ENCODE data around the gene MALAT1.

The MALAT1 gene

DNA sequence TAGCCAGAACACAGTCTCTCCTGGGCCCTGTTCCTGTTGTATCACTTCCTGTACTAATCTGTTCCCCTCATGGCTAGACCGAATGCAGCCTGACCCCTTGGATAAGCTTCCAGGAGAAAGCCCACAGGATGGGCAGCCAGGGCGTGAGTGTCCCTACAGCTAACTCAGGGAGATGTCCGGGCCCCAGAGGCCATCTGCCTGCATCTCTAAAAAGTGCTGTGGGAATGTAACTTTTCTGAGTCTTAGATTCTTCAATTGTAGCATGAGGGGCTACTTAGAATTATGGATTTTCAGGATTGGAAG lies 7.7 kb upstream of the MALAT1 start:
- Histone ChIP-seq H3K4me1 (ENCODE audit: control insufficient read depth, insufficient read depth, low read length, poor library complexity, severe bottlenecking) (peaks cover under 1% of the 10 kb centered on the region), H3K27ac (ENCODE audit: insufficient read depth, low read length, poor library complexity, severe bottlenecking) (no peak overlapping the region)
- no peak for DNase-seq

DNA sequence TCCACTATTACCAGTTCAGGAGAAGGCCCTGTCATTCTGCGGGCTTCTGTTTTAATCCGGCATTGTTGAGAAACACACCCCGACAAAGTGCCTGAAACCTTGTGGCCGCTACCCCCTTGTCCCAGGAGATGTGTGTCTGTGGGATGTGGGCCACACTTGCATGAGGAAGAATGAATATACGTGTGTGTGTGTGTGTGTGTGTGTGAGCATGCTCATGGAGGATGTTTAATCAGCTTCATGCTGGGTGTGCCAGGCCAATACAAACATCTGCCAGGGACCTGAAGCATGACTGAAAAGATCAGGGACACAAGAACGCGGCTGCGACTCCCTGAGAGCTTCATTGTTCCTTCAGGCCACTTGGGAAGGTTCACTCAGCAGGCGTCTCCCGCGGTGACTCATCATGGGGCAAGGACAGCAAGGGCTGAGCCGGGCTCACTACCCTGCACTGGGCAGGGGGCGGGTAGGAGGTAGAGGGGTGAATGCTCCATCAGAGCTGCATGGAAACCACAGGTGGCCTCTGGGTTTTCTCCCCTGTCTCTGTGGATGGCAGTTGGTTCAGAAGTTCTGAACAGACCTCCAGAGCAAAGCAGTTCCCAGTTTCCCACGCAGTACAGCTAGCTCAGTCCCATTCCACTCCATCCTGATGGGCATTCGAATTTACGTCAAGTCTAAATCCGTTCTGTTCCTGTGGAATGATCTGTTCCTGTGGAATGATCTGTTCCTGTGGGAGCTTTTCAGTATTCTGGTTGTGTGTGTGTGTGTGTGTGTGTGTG lies 7.0 kb upstream of the MALAT1 start:
- Histone ChIP-seq H3K4me3 (ENCODE audit: insufficient read depth, low read depth, low read length, poor library complexity, severe bottlenecking) (no peak overlapping the region), H3K27ac (ENCODE audit: insufficient read depth, low read length, poor library complexity, severe bottlenecking) (no peak overlapping the region), H3K36me3 (ENCODE audit: control insufficient read depth, insufficient read depth, low read length) (no peaks in the 10 kb centered on the region), H3K27me3 (replicated peaks; ENCODE audit: control insufficient read depth, insufficient read depth, low read length, poor library complexity, severe bottlenecking) (no peaks in the 10 kb centered on the region), H3K9me3 (ENCODE audit: control insufficient read depth, low read length) (no peaks in the 10 kb centered on the region), H3K4me1 (ENCODE audit: control insufficient read depth, insufficient read depth, low read length, poor library complexity, severe bottlenecking) (peaks cover 8% of the 10 kb centered on the region)
- DNase-seq = no peak

More for the DNA sequence above, 7.7 kb upstream of the MALAT1 start:
- Histone ChIP-seq H3K27me3 (replicated peaks; ENCODE audit: control insufficient read depth, insufficient read depth, low read length, poor library complexity, severe bottlenecking) (no peaks in the 10 kb centered on the region), H3K9me3 (ENCODE audit: control insufficient read depth, low read length) (no peaks in the 10 kb centered on the region), H3K36me3 (ENCODE audit: control insufficient read depth, insufficient read depth, low read length) (no peaks in the 10 kb centered on the region), H3K4me3 (ENCODE audit: insufficient read depth, low read depth, low read length, poor library complexity, severe bottlenecking) (no peak overlapping the region)

DNA sequence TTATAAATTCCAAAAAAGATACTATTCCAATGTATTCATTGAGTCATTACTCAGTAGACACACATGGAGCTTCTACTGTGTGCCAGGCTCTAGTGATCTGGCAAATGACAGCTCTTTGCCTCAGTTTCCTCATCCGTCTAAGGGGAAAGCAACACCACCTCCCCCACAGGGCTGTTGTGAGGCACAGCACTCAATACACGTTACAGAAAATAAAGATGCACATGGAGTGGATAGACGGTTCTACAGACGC lies 6.5 kb upstream of the MALAT1 start:
- Histone ChIP-seq H3K27me3 (replicated peaks; ENCODE audit: control insufficient read depth, insufficient read depth, low read length, poor library complexity, severe bottlenecking) (no peaks in the 10 kb centered on the region), H3K4me1 (ENCODE audit: control insufficient read depth, insufficient read depth, low read length, poor library complexity, severe bottlenecking) (peaks cover 12% of the 10 kb centered on the region), H3K9me3 (ENCODE audit: control insufficient read depth, low read length) (no peaks in the 10 kb centered on the region), H3K4me3 (ENCODE audit: insufficient read depth, low read depth, low read length, poor library complexity, severe bottlenecking) (no peak overlapping the region), H3K27ac (ENCODE audit: insufficient read depth, low read length, poor library complexity, severe bottlenecking) (no peak overlapping the region), H3K36me3 (ENCODE audit: control insufficient read depth, insufficient read depth, low read length) (no peaks in the 10 kb centered on the region)
- DNase-seq = no peak

DNA sequence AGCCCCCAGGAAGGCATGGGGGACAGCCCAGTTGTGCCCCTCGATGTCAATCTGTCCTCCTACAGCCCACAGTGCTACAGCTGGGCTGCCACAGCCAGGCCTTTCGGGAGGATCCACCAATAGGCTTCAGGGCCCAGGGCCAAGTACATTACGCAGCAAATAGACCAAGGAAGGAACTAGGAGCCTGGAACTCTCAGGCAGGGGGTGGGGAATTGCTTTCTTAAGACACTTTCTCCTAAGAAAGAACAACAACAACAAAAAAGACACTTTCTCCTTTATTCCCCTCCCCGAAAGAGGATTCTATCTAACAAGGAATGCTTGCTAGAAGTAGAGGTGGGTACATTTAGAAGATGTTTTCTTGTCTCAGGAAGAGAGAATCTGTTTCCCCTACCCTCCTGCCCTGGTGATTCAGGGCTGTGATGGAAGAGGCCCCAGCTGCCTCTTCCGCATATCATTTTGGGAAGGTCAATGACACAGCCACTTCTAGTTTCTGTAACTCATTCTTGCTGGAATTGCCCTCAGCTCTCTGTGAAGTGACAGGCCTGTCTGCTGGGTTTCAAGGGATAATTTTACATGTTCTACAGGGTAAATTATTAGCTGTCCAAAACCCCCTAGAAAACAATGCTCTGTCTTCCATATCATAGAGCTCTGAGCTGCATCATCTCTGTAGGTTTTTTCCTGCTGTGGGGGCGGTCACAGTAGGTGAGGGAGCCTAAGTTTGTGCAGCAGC lies 6.0 kb upstream of the MALAT1 start:
- DNase-seq = no peak
- Histone ChIP-seq H3K36me3 (ENCODE audit: control insufficient read depth, insufficient read depth, low read length) (no peaks in the 10 kb centered on the region), H3K4me1 (ENCODE audit: control insufficient read depth, insufficient read depth, low read length, poor library complexity, severe bottlenecking) (peaks cover 12% of the 10 kb centered on the region), H3K4me3 (ENCODE audit: insufficient read depth, low read depth, low read length, poor library complexity, severe bottlenecking) (no peak overlapping the region), H3K27me3 (replicated peaks; ENCODE audit: control insufficient read depth, insufficient read depth, low read length, poor library complexity, severe bottlenecking) (no peaks in the 10 kb centered on the region), H3K27ac (ENCODE audit: insufficient read depth, low read length, poor library complexity, severe bottlenecking) (peak overlapping the region; percentile 6), H3K9me3 (ENCODE audit: control insufficient read depth, low read length) (no peaks in the 10 kb centered on the region)

DNA sequence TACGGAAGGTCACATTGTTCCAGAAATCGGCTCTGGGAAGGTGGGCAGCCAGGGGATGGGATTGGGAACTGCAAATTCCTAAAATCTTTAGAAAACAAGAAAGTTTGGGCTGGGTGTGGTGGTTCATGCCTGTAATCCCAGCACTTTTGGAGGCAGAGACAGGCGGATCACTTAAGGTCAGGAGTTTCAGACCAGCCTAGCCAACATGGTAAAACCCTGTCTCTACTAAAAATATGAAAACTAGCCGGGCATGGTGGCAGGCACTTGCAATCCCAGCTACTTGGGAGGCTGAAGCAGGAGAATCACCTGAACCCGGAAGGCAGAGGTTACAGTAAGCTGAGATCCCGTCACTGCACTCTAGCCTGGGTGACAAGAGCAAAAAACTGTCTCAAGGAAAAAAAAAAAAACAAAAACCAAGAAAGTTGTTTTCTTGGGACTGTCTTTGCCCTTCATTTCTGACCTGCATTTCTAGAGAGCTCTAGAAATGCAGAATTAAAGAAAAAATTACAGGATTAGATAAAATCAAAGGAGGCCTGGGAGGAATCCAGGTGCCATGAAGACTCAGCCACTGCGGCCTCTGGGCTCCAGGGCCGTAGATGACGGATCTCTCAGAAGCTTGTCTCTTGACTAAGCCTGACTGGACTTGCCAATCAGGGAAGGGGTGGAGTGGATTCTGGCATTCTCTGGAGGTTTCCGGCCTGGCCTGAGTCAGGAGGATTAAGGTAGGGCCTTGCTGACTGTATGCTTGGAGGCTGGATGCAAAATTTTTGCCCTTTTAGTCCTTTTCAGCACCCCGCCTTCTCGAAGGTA lies 5.3 kb upstream of the MALAT1 start:
- Histone ChIP-seq H3K36me3 (ENCODE audit: control insufficient read depth, insufficient read depth, low read length) (no peaks in the 10 kb centered on the region), H3K9me3 (ENCODE audit: control insufficient read depth, low read length) (no peaks in the 10 kb centered on the region), H3K27me3 (replicated peaks; ENCODE audit: control insufficient read depth, insufficient read depth, low read length, poor library complexity, severe bottlenecking) (no peaks in the 10 kb centered on the region), H3K4me1 (ENCODE audit: control insufficient read depth, insufficient read depth, low read length, poor library complexity, severe bottlenecking) (peaks cover 12% of the 10 kb centered on the region), H3K27ac (ENCODE audit: insufficient read depth, low read length, poor library complexity, severe bottlenecking) (no peak overlapping the region), H3K4me3 (ENCODE audit: insufficient read depth, low read depth, low read length, poor library complexity, severe bottlenecking) (no peak overlapping the region)
- no peak for DNase-seq

DNA sequence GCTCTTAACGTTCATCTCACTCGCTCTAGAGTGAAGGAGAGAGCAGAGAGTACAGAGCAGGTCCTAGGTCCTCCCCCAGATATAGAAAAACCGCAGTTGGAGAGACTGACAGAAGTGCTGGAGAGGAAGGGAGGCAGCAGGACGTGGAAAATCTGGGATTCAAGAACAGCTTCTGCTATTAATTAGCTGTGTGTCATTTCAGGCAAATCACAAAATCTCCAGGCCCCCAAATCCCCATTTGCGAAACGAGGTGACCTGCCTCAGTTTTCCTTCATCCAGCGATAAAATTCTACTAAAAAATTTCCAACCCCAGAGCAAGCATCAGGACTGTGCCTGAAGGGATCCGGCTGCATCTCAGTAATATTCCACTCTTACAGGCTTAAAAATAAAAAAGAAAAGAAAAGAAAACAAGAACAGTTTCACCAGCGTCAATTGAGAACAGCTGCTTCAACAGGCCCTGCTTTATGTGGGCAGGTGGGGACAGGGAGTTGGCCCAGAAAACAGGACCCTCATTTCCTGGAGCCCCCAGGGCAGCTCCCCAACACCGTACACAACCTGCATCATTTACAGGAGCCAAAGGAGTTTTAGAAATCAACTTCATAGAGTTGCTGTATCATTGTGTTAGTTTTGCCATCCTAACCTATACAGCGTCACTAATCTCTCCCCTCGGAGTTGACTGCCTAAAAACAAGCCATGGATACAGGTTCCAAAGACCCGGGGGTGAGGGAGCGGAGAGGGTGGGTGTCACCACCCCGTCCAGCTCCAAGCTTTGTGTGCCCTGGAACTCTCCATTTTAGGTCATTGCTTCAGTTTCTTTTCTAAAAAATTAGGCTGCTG lies 2.3 kb upstream of the MALAT1 start:
- H3K27me3 ChIP-seq (replicated peaks; ENCODE audit: control insufficient read depth, insufficient read depth, low read length, poor library complexity, severe bottlenecking) = no peaks in the 10 kb centered on the region
- H3K27ac ChIP-seq (ENCODE audit: insufficient read depth, low read length, poor library complexity, severe bottlenecking) = peak overlapping the region; percentile 98
- peak overlapping the region; percentile 50 for H3K4me3 ChIP-seq (ENCODE audit: insufficient read depth, low read depth, low read length, poor library complexity, severe bottlenecking)
- peaks cover 14% of the 10 kb centered on the region for H3K36me3 ChIP-seq (ENCODE audit: control insufficient read depth, insufficient read depth, low read length)
- no peak for DNase-seq
- H3K4me1 ChIP-seq (ENCODE audit: control insufficient read depth, insufficient read depth, low read length, poor library complexity, severe bottlenecking) = peaks cover 12% of the 10 kb centered on the region
- no peaks in the 10 kb centered on the region for H3K9me3 ChIP-seq (ENCODE audit: control insufficient read depth, low read length)

DNA sequence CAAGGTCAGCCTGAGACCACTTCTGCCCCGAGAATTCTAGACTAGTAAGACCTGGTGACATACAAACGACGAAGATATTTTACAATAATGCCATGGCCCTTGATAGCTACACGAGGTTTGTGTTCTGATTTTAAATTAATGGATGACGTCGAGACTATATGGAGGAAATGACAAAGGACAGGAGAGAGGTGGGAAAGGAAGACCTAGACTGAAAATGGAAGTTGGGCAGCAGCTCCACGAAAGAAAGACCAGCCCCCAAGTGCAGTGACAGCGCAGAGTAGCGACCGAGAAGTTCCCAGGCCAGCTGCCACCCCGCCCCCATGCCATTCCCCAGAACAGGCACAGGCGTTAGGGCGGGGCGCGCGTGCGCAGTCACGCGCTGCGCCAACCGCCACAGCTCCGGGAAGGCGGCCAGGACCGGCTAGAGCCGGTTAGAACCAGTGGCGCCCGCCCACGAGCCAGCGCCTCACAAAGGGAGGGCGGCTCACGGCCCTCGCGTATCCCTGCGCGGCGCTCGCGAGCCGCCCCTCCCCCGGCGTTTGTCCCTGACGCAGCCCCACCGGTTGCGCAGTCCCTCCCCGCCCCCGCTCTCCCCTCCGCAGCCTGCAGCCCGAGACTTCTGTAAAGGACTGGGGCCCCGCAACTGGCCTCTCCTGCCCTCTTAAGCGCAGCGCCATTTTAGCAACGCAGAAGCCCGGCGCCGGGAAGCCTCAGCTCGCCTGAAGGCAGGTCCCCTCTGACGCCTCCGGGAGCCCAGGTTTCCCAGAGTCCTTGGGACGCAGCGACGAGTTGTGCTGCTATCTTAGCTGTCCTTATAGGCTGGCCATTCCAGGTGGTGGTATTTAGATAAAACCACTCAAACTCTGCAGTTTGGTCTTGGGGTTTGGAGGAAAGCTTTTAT lies 1.5 kb upstream of the MALAT1 start:
- peak overlapping the region; percentile 98 for H3K27ac ChIP-seq (ENCODE audit: insufficient read depth, low read length, poor library complexity, severe bottlenecking)
- H3K27me3 ChIP-seq (replicated peaks; ENCODE audit: control insufficient read depth, insufficient read depth, low read length, poor library complexity, severe bottlenecking) = no peaks in the 10 kb centered on the region
- H3K9me3 ChIP-seq (ENCODE audit: control insufficient read depth, low read length) = no peaks in the 10 kb centered on the region
- DNase-seq = peak; percentile 95 to 96 (median 96)
- peak overlapping the region; percentile 85 for H3K4me3 ChIP-seq (ENCODE audit: insufficient read depth, low read depth, low read length, poor library complexity, severe bottlenecking)
- H3K36me3 ChIP-seq (ENCODE audit: control insufficient read depth, insufficient read depth, low read length) = peaks cover 22% of the 10 kb centered on the region
- peaks cover 12% of the 10 kb centered on the region for H3K4me1 ChIP-seq (ENCODE audit: control insufficient read depth, insufficient read depth, low read length, poor library complexity, severe bottlenecking)

DNA sequence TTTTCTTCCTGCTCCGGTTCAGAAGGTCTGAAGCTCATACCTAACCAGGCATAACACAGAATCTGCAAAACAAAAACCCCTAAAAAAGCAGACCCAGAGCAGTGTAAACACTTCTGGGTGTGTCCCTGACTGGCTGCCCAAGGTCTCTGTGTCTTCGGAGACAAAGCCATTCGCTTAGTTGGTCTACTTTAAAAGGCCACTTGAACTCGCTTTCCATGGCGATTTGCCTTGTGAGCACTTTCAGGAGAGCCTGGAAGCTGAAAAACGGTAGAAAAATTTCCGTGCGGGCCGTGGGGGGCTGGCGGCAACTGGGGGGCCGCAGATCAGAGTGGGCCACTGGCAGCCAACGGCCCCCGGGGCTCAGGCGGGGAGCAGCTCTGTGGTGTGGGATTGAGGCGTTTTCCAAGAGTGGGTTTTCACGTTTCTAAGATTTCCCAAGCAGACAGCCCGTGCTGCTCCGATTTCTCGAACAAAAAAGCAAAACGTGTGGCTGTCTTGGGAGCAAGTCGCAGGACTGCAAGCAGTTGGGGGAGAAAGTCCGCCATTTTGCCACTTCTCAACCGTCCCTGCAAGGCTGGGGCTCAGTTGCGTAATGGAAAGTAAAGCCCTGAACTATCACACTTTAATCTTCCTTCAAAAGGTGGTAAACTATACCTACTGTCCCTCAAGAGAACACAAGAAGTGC lies 661 bp upstream of the MALAT1 start:
- no peaks in the 10 kb centered on the region for H3K27me3 ChIP-seq (replicated peaks; ENCODE audit: control insufficient read depth, insufficient read depth, low read length, poor library complexity, severe bottlenecking)
- H3K27ac ChIP-seq (ENCODE audit: insufficient read depth, low read length, poor library complexity, severe bottlenecking) = peak overlapping the region; percentile 98
- H3K4me1 ChIP-seq (ENCODE audit: control insufficient read depth, insufficient read depth, low read length, poor library complexity, severe bottlenecking) = peaks cover 12% of the 10 kb centered on the region
- H3K4me3 ChIP-seq (ENCODE audit: insufficient read depth, low read depth, low read length, poor library complexity, severe bottlenecking) = peak overlapping the region; percentile 85
- H3K36me3 ChIP-seq (ENCODE audit: control insufficient read depth, insufficient read depth, low read length) = peaks cover 30% of the 10 kb centered on the region
- DNase-seq = peak in 2 of 3 donors; percentile 38 to 57
- H3K9me3 ChIP-seq (ENCODE audit: control insufficient read depth, low read length) = no peaks in the 10 kb centered on the region

DNA sequence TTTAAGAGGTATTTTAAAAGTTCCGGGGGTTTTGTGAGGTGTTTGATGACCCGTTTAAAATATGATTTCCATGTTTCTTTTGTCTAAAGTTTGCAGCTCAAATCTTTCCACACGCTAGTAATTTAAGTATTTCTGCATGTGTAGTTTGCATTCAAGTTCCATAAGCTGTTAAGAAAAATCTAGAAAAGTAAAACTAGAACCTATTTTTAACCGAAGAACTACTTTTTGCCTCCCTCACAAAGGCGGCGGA lies 193 bp upstream of the MALAT1 start:
- Histone ChIP-seq H3K9me3 (ENCODE audit: control insufficient read depth, low read length) (no peaks in the 10 kb centered on the region), H3K36me3 (ENCODE audit: control insufficient read depth, insufficient read depth, low read length) (peaks cover 35% of the 10 kb centered on the region), H3K27me3 (replicated peaks; ENCODE audit: control insufficient read depth, insufficient read depth, low read length, poor library complexity, severe bottlenecking) (no peaks in the 10 kb centered on the region), H3K4me1 (ENCODE audit: control insufficient read depth, insufficient read depth, low read length, poor library complexity, severe bottlenecking) (peaks cover 12% of the 10 kb centered on the region), H3K27ac (ENCODE audit: insufficient read depth, low read length, poor library complexity, severe bottlenecking) (peak overlapping the region; percentile 98), H3K4me3 (ENCODE audit: insufficient read depth, low read depth, low read length, poor library complexity, severe bottlenecking) (peak overlapping the region; percentile 85)
- DNase-seq = no peak

All from effector memory CD4-positive, alpha-beta T cell (primary cell).